Activated naive CD8-positive, alpha-beta T cell treated with anti-CD3 and anti-CD28 coated beads, Interleukin-2, amount 10 ng/mL, durations not matched to agents 7 days and 5 days (primary cell): Measurements from ENCODE around the gene CALR3. TPM values are rescaled to one million over a fixed set of nuclear protein-coding genes. Genes with fewer than 3 reads are reported as not detected.
"Not testable (repeated sequence)": the region's sequence is repeated elsewhere in the genome, so short reads cannot be mapped to it uniquely, and the experiment has no call there.

Experiments
- ATAC-seq: fragments of 150-1000 bp; cut with Tn5 transposase; one replicate; pipeline ENCODE4 v1.10.0; 2021; ENCODE audit warnings: low read depth, moderate library complexity
- POLR2A ChIA-PET: fragments of 350-600 bp; sonication (Branson Sonifier 250); formaldehyde crosslinking; loops from one replicate; lab custom pipeline; 2021; ENCODE audit warnings: antibody characterized with exemption; lab: Charles Lee
- DNase-seq: peaks from one replicate; pipeline ENCODE4 v3.0.0; 2021
- H3K27ac Mint-ChIP-seq: one replicate; pipeline ENCODE4 v1.8.0; 2022; ENCODE audit warnings: mild to moderate bottlenecking, mixed read lengths
- H3K27me3 Mint-ChIP-seq: one replicate; pipeline ENCODE4 v1.8.0; 2022; ENCODE audit warnings: mild to moderate bottlenecking, moderate library complexity, mixed read lengths
- H3K36me3 Mint-ChIP-seq: one replicate; pipeline ENCODE4 v1.8.0; 2021; ENCODE audit warnings: mild to moderate bottlenecking, mixed read lengths
- H3K4me1 Mint-ChIP-seq: one replicate; pipeline ENCODE4 v1.8.0; 2021; ENCODE audit warnings: mixed read lengths
- H3K4me3 Mint-ChIP-seq: one replicate; pipeline ENCODE4 v1.8.0; 2022; ENCODE audit warnings: mild to moderate bottlenecking, moderate library complexity, mixed read lengths
- H3K9me3 Mint-ChIP-seq: one replicate; pipeline ENCODE4 v1.8.0; 2021; ENCODE audit warnings: mixed read lengths
- total RNA-seq, 2 experiments: library from RNA; stranded (reverse); gene quantifications; one replicate each; pipeline ENCODE4 v1.2.3, GENCODE V29; 2021

The CALR3 gene
- total RNA-seq = not detected

- ATAC-seq (peak; percentile 98), DNase-seq (peak; percentile 95)
- Mint-ChIP-seq H3K36me3 (peaks cover 2% of the 10 kb centered on the region), H3K9me3 (no peaks in the 10 kb centered on the region), H3K4me1 (peaks cover 11% of the 10 kb centered on the region), H3K27ac (peak within 1 kb of the TSS; percentile 74), H3K27me3 (no peaks in the 10 kb centered on the region), H3K4me3 (peak within 1 kb of the TSS; percentile 88)
- POLR2A ChIA-PET = interaction anchor here (0.8 to 2.2 kb wide), 5 partner anchors 24 to 345 kb away, joined by 3 to 13 read pairs (median 5); partner anchors contain the start of genes MED26, SMIM7 and TMEM38A
Measured at GRCh38 chr19:16495982-16496612, at the start of gene CALR3, which contains the start of gene C19orf44. TSS of gene CALR3 (minus strand) at chr19:16496167. CDS start at chr19:16496129, 38 bp downstream. TSS of gene C19orf44 (plus strand) at chr19:16496394. CDS start at chr19:16500793, 4,399 bp downstream.

- H3K4me1 Mint-ChIP-seq = peaks cover 36% of the 10 kb centered on the region
- no peaks in the 10 kb centered on the region for H3K9me3 Mint-ChIP-seq
- H3K36me3 Mint-ChIP-seq = peaks cover 25% of the 10 kb centered on the region
- DNase-seq = no peak
- ATAC-seq = no peak
- POLR2A ChIA-PET = interaction anchor here (0.6 to 2.1 kb wide), 2 partner anchors 48 to 83 kb away, joined by 6 to 9 read pairs; partner anchors contain the start of gene MED26
- H3K4me3 Mint-ChIP-seq = peak overlapping the region; percentile 44
- no peaks in the 10 kb centered on the region for H3K27me3 Mint-ChIP-seq
- H3K27ac Mint-ChIP-seq = peak overlapping the region; percentile 35
Measured at GRCh38 chr19:16544473-16545231, 48.7 kb upstream of the CALR3 start.

GRCh38 chr19:16543734-16544133 is 47.8 kb upstream of the CALR3 start:
- not testable (repeated sequence) for H3K27me3 Mint-ChIP-seq, ATAC-seq, DNase-seq, H3K9me3 Mint-ChIP-seq
- peaks cover 32% of the 10 kb centered on the region for H3K36me3 Mint-ChIP-seq
- peak overlapping the region; percentile 95 for H3K4me3 Mint-ChIP-seq
- peak overlapping the region; percentile 87 for H3K27ac Mint-ChIP-seq
- peaks cover 36% of the 10 kb centered on the region for H3K4me1 Mint-ChIP-seq
- POLR2A ChIA-PET = interaction anchor here (0.6 to 2.5 kb wide), 8 partner anchors 27 to 117 kb away, joined by 3 to 28 read pairs (median 7); partner anchors contain the start of genes MED26 and TMEM38A

GRCh38 chr19:16542910-16543472 is 47.0 kb upstream of the CALR3 start:
- Mint-ChIP-seq H3K27ac (peak overlapping the region; percentile 87), H3K27me3 (no peaks in the 10 kb centered on the region), H3K4me1 (peaks cover 41% of the 10 kb centered on the region), H3K9me3 (no peaks in the 10 kb centered on the region), H3K36me3 (peaks cover 38% of the 10 kb centered on the region), H3K4me3 (peak overlapping the region; percentile 95)
- POLR2A ChIA-PET = interaction anchor here (0.7 to 2.5 kb wide), 13 partner anchors 22 to 118 kb away, joined by 3 to 28 read pairs (median 5); partner anchors contain the start of genes MED26, SLC35E1 and TMEM38A
- DNase-seq (no peak), ATAC-seq (no peak)

- POLR2A ChIA-PET = interaction anchor here (0.7 to 2.5 kb wide), 12 partner anchors 23 to 119 kb away, joined by 3 to 28 read pairs (median 6); partner anchors contain the start of genes MED26, SLC35E1 and TMEM38A
Measured at GRCh38 chr19:16542045-16542909, 46.3 kb upstream of the CALR3 start, which contains the start of gene CHERP. TSS of gene CHERP (minus strand) at chr19:16542437. CDS start at chr19:16542378, 59 bp downstream.

GRCh38 chr19:16541526-16542044 is 45.6 kb upstream of the CALR3 start:
- POLR2A ChIA-PET = interaction anchor here (0.7 to 2.5 kb wide), 6 partner anchors 25 to 86 kb away, joined by 3 to 28 read pairs (median 4); partner anchors contain the start of gene MED26
- Mint-ChIP-seq H3K27me3 (no peaks in the 10 kb centered on the region), H3K4me3 (peak overlapping the region; percentile 95), H3K36me3 (peaks cover 43% of the 10 kb centered on the region), H3K27ac (peak overlapping the region; percentile 80), H3K4me1 (peaks cover 40% of the 10 kb centered on the region), H3K9me3 (no peaks in the 10 kb centered on the region)
- ATAC-seq (peak; percentile 3), DNase-seq (no peak)

More at GRCh38 chr19:16542045-16542909, 46.3 kb upstream of the CALR3 start, which contains the start of gene CHERP:
- Mint-ChIP-seq H3K9me3 (no peaks in the 10 kb centered on the region), H3K27me3 (no peaks in the 10 kb centered on the region), H3K4me3 (peak within 1 kb of the TSS; percentile 95), H3K4me1 (peaks cover 41% of the 10 kb centered on the region), H3K27ac (peak within 1 kb of the TSS; percentile 87), H3K36me3 (peaks cover 41% of the 10 kb centered on the region)
- DNase-seq (peak; percentile 95), ATAC-seq (peak; percentile 87)

- H3K4me3 Mint-ChIP-seq = peak overlapping the region; percentile 95
- H3K9me3 Mint-ChIP-seq = no peaks in the 10 kb centered on the region
- H3K4me1 Mint-ChIP-seq = peaks cover 40% of the 10 kb centered on the region
- DNase-seq (no peak), ATAC-seq (no peak)
- peaks cover 44% of the 10 kb centered on the region for H3K36me3 Mint-ChIP-seq
- no peaks in the 10 kb centered on the region for H3K27me3 Mint-ChIP-seq
- POLR2A ChIA-PET = interaction anchor here (0.7 to 1.4 kb wide), 3 partner anchors 26 to 44 kb away, joined by 3 to 4 read pairs (median 3); no protein-coding TSS in a partner anchor
- peak overlapping the region; percentile 80 for H3K27ac Mint-ChIP-seq
Measured at GRCh38 chr19:16540948-16541347, 45.0 kb upstream of the CALR3 start.

GRCh38 chr19:16537111-16537510 is 41.1 kb upstream of the CALR3 start:
- DNase-seq (no peak), ATAC-seq (no peak)
- Mint-ChIP-seq H3K4me1 (peaks cover 23% of the 10 kb centered on the region), H3K9me3 (no peaks in the 10 kb centered on the region), H3K4me3 (no peak overlapping the region), H3K36me3 (peaks cover 44% of the 10 kb centered on the region), H3K27me3 (no peaks in the 10 kb centered on the region), H3K27ac (peak overlapping the region; percentile 44)
- POLR2A ChIA-PET = interaction anchor here (1.2 kb wide), 1 partner anchor 135 kb away, joined by 3 read pairs; no protein-coding TSS in a partner anchor

GRCh38 chr19:16536130-16536529 is 40.2 kb upstream of the CALR3 start:
- H3K36me3 Mint-ChIP-seq = peaks cover 45% of the 10 kb centered on the region
- no peaks in the 10 kb centered on the region for H3K9me3 Mint-ChIP-seq
- peaks cover 18% of the 10 kb centered on the region for H3K4me1 Mint-ChIP-seq
- DNase-seq (no peak), ATAC-seq (no peak)
- POLR2A ChIA-PET = no interaction called here
- H3K27me3 Mint-ChIP-seq = no peaks in the 10 kb centered on the region
- H3K27ac Mint-ChIP-seq = no peak overlapping the region
- H3K4me3 Mint-ChIP-seq = no peak overlapping the region

- no peak for DNase-seq
- POLR2A ChIA-PET = no interaction called here
- Mint-ChIP-seq H3K27me3 (no peaks in the 10 kb centered on the region), H3K36me3 (peaks cover 42% of the 10 kb centered on the region), H3K9me3 (no peaks in the 10 kb centered on the region), H3K4me3 (no peak overlapping the region), H3K4me1 (peaks cover 15% of the 10 kb centered on the region), H3K27ac (no peak overlapping the region)
- no peak for ATAC-seq
Measured at GRCh38 chr19:16535381-16535780, 39.4 kb upstream of the CALR3 start.

GRCh38 chr19:16532440-16533234 is 36.7 kb upstream of the CALR3 start:
- Mint-ChIP-seq H3K27ac (no peak overlapping the region), H3K9me3 (no peaks in the 10 kb centered on the region), H3K4me1 (no peaks in the 10 kb centered on the region), H3K36me3 (peaks cover 21% of the 10 kb centered on the region), H3K27me3 (no peaks in the 10 kb centered on the region), H3K4me3 (no peak overlapping the region)
- ATAC-seq (no peak), DNase-seq (no peak)
- POLR2A ChIA-PET = interaction anchor here (1.2 kb wide), 1 partner anchor 15 kb away, joined by 4 read pairs; no protein-coding TSS in a partner anchor
